ENCODE data around the gene ZNF587. TPM values are rescaled to one million over a fixed set of nuclear protein-coding genes. Genes with fewer than 3 reads are reported as not detected.
"Not testable (repeated sequence)": the region's sequence is repeated elsewhere in the genome, so short reads cannot be mapped to it uniquely, and the experiment has no call there.

Gene ZNF587
- polyA plus RNA-seq, 1 donor (not counting 4 experiments of a cell fraction or from before 2014, with no cell fraction given) = 14.0 TPM

DNA sequence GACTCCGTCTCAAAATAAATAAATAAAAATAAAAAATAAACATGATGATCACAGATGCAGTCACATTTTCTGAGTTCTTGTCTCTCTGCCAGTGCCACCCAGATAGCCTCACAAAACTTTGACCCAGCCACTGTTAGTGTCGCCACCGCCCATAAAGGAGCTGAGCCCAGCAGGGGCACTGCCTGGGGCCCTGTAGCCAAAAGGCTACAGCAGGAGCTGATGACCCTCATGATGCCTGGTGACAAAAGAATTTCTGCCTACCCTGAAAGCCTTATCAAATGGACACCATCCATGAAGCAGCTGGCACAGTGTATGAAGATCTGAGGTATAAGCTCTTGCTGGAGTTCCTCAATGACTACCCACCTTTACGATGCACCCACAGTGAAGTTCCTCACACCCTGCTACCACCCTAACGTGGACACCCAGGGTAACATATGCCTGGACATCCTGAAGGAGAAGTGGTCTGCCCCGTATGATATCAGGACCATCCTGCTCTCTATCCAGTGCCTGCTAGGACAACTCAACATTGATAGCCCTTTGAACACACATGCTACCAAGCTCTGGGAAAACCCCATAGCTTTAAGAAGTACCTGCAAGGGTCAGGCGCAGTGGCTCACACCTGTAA is 18.3 kb downstream of the ZNF587 start:
- Histone ChIP-seq H3K27ac (ENCODE audit: control insufficient read depth, insufficient read depth, low read length) (no peak overlapping the region), H3K9ac (ENCODE audit: control insufficient read depth, extremely low read depth, insufficient read depth, low read length) (no peak overlapping the region), H3K79me2 (ENCODE audit: control insufficient read depth, insufficient read depth, low read length) (peaks cover 11% of the 10 kb centered on the region), H3K9me3 (ENCODE audit: control insufficient read depth, low read depth, low read length) (peaks cover 1% of the 10 kb centered on the region), H3K36me3 (ENCODE audit: control insufficient read depth in 2 of 2, extremely low read depth in 1 of 2, insufficient read depth in 2 of 2, low read length in 2 of 2) (peaks cover 5 to 9% of the 10 kb centered on the region in 2 experiments), H3K4me2 (ENCODE audit: control insufficient read depth, extremely low read depth, insufficient read depth, low read depth, low read length) (no peak overlapping the region), H3K4me1 (ENCODE audit: control insufficient read depth, extremely low read depth, insufficient read depth, low read length) (no peaks in the 10 kb centered on the region), H2AFZ (ENCODE audit: control insufficient read depth, low read length) (no peak overlapping the region), H3K4me3 (ENCODE audit: control insufficient read depth in 2 of 3, extremely low read depth in 1 of 3, insufficient read depth in 2 of 3, low read depth in 1 of 3, low read length in 3 of 3) (no peak overlapping the region), H4K20me1 (ENCODE audit: control insufficient read depth, extremely low read depth, insufficient read depth, low read length) (no peaks in the 10 kb centered on the region), H3K9me1 (ENCODE audit: control insufficient read depth, extremely low read depth, insufficient read depth, low read length) (no peaks in the 10 kb centered on the region), H3K27me3 (ENCODE audit: control insufficient read depth, extremely low read depth, insufficient read depth, low read length) (no peaks in the 10 kb centered on the region)
- TF ChIP-seq EZH2 (IDR thresholded peaks at IDR 0.05; ENCODE audit: low read length) = no peak
- TF ChIP-seq, protein P1, sequence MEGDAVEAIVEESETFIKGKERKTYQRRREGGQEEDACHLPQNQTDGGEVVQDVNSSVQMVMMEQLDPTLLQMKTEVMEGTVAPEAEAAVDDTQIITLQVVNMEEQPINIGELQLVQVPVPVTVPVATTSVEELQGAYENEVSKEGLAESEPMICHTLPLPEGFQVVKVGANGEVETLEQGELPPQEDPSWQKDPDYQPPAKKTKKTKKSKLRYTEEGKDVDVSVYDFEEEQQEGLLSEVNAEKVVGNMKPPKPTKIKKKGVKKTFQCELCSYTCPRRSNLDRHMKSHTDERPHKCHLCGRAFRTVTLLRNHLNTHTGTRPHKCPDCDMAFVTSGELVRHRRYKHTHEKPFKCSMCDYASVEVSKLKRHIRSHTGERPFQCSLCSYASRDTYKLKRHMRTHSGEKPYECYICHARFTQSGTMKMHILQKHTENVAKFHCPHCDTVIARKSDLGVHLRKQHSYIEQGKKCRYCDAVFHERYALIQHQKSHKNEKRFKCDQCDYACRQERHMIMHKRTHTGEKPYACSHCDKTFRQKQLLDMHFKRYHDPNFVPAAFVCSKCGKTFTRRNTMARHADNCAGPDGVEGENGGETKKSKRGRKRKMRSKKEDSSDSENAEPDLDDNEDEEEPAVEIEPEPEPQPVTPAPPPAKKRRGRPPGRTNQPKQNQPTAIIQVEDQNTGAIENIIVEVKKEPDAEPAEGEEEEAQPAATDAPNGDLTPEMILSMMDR (optimal IDR thresholded peaks at IDR 0.05 in 1 of 3, IDR thresholded peaks at IDR 0.05 in 1 of 3, conservative IDR thresholded peaks at IDR 0.05 in 1 of 3; ENCODE audit: extremely low read depth in 1 of 3, insufficient read depth in 2 of 3, low read length in 3 of 3) = no peak
- FAIRE-seq = no peak
- dilution Hi-C loops (cut with MboI; ENCODE audit: extremely low pct_ligation_motif_present, low sequenced_read_pairs) = no loop called here
- DNase-seq (ENCODE audit: low read depth, low spot score) = no peak

DNA sequence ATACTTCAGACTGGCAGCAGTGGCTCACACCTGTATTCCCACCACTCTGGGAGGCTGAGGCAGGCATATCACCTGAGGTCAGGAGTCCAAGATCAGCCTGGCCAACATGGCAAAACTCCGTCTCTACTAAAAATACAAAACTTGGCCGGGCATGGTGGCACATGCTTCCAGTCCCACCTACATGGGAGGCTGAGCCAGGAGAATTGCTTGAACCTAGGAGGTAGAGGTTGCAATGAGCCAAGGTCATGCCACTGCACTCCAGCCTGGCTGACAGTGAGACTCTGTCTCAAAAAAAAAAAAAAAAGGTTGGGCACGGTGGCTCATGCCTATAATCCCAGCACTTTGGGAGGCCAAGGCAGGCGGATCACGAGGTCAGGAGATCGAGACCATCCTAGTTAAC is 20.0 kb downstream of the ZNF587 start:
- dilution Hi-C loops (cut with MboI; ENCODE audit: extremely low pct_ligation_motif_present, low sequenced_read_pairs); FAIRE-seq: not testable (repeated sequence)

DNA sequence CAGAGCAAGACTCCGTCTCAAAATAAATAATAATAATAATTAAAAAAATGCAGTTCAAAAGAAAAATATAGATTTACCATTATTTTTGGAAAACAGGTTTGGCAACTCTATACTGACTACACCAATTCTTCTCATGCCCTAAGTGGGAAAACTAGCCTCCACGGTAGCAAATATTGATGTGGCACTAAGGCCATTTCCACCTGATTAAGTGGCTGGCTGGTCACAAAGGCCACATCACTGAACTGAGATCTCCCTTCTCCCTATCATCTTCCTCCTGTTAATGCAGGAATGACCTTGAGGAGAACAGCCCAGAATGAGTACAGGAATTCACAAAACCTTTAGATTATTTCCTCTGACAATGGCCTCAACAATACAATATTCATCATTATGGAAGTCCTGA is 20.6 kb downstream of the ZNF587 start:
- FAIRE-seq (no peak), DNase-seq (ENCODE audit: low read depth, low spot score) (no peak)
- no peak overlapping the region for H3K9ac ChIP-seq (ENCODE audit: control insufficient read depth, extremely low read depth, insufficient read depth, low read length)
- H3K79me2 ChIP-seq (ENCODE audit: control insufficient read depth, insufficient read depth, low read length) = peaks cover 10% of the 10 kb centered on the region
- no peak overlapping the region for H3K4me2 ChIP-seq (ENCODE audit: control insufficient read depth, extremely low read depth, insufficient read depth, low read depth, low read length)
- peaks cover 8% of the 10 kb centered on the region for H3K9me3 ChIP-seq (ENCODE audit: control insufficient read depth, low read depth, low read length)
- no peaks in the 10 kb centered on the region for H3K27me3 ChIP-seq (ENCODE audit: control insufficient read depth, extremely low read depth, insufficient read depth, low read length)
- dilution Hi-C loops (cut with MboI; ENCODE audit: extremely low pct_ligation_motif_present, low sequenced_read_pairs) = no loop called here
- H3K4me1 ChIP-seq (ENCODE audit: control insufficient read depth, extremely low read depth, insufficient read depth, low read length) = no peaks in the 10 kb centered on the region
- no peak for TF ChIP-seq EZH2 (IDR thresholded peaks at IDR 0.05; ENCODE audit: low read length)
- TF ChIP-seq, protein P1 (optimal IDR thresholded peaks at IDR 0.05 in 1 of 3, IDR thresholded peaks at IDR 0.05 in 1 of 3, conservative IDR thresholded peaks at IDR 0.05 in 1 of 3; ENCODE audit: extremely low read depth in 1 of 3, insufficient read depth in 2 of 3, low read length in 3 of 3) = no peak
- H4K20me1 ChIP-seq (ENCODE audit: control insufficient read depth, extremely low read depth, insufficient read depth, low read length) = no peaks in the 10 kb centered on the region
- no peak overlapping the region for H2AFZ ChIP-seq (ENCODE audit: control insufficient read depth, low read length)
- no peak overlapping the region for H3K4me3 ChIP-seq (ENCODE audit: control insufficient read depth in 2 of 3, extremely low read depth in 1 of 3, insufficient read depth in 2 of 3, low read depth in 1 of 3, low read length in 3 of 3)
- H3K9me1 ChIP-seq (ENCODE audit: control insufficient read depth, extremely low read depth, insufficient read depth, low read length) = no peaks in the 10 kb centered on the region
- no peak overlapping the region for H3K27ac ChIP-seq (ENCODE audit: control insufficient read depth, insufficient read depth, low read length)
- H3K36me3 ChIP-seq (ENCODE audit: control insufficient read depth in 2 of 2, extremely low read depth in 1 of 2, insufficient read depth in 2 of 2, low read length in 2 of 2) = peaks cover 9 to 11% of the 10 kb centered on the region in 2 experiments

More for the DNA sequence above, 20.0 kb downstream of the ZNF587 start:
- H3K9me3 ChIP-seq (ENCODE audit: control insufficient read depth, low read depth, low read length); DNase-seq (ENCODE audit: low read depth, low spot score); H3K4me1 ChIP-seq (ENCODE audit: control insufficient read depth, extremely low read depth, insufficient read depth, low read length); H3K27me3 ChIP-seq (ENCODE audit: control insufficient read depth, extremely low read depth, insufficient read depth, low read length); H3K4me2 ChIP-seq (ENCODE audit: control insufficient read depth, extremely low read depth, insufficient read depth, low read depth, low read length); H4K20me1 ChIP-seq (ENCODE audit: control insufficient read depth, extremely low read depth, insufficient read depth, low read length); H2AFZ ChIP-seq (ENCODE audit: control insufficient read depth, low read length); H3K27ac ChIP-seq (ENCODE audit: control insufficient read depth, insufficient read depth, low read length); H3K9ac ChIP-seq (ENCODE audit: control insufficient read depth, extremely low read depth, insufficient read depth, low read length); H3K9me1 ChIP-seq (ENCODE audit: control insufficient read depth, extremely low read depth, insufficient read depth, low read length); H3K4me3 ChIP-seq (ENCODE audit: control insufficient read depth in 2 of 3, extremely low read depth in 1 of 3, insufficient read depth in 2 of 3, low read depth in 1 of 3, low read length in 3 of 3): not testable (repeated sequence)
- Histone ChIP-seq H3K36me3 (ENCODE audit: control insufficient read depth in 2 of 2, extremely low read depth in 1 of 2, insufficient read depth in 2 of 2, low read length in 2 of 2) (peaks cover 9 to 11% of the 10 kb centered on the region in 2 experiments), H3K79me2 (ENCODE audit: control insufficient read depth, insufficient read depth, low read length) (peaks cover 10% of the 10 kb centered on the region)

All from keratinocyte (primary cell).